Thoracic aorta (tissue), 2 donors: ENCODE data around the gene SLC51A. TPM values are rescaled to one million over a fixed set of nuclear protein-coding genes. Genes with fewer than 3 reads are reported as not detected.
"Not testable (repeated sequence)": the region's sequence is repeated elsewhere in the genome, so short reads cannot be mapped to it uniquely, and the experiment has no call there.

ENCODE experiments used
- ATAC-seq: fragments of 150-250 bp; one replicate; pipeline ENCODE4 v1.8.0; 2017; ENCODE audit warnings: low read depth; ENCODE audit not compliant: insufficient number of reproducible peaks, low FRiP score
- DNase-seq: peaks from one replicate; pipeline ENCODE4 v3.0.0-alpha.2; 2020; ENCODE audit warnings: low spot score
- H3K27ac ChIP-seq, 2 donors: fragments of 200-600 bp; sonication (generic); 1 replicate in 1 of 2; 2 replicates in 1 of 2; pipeline ENCODE4 v1.5.1; 2016; ENCODE audit warnings: mild to moderate bottlenecking in 2 of 2, moderate library complexity in 2 of 2
- H3K27me3 ChIP-seq: fragments of 200-600 bp; sonication (generic); replicated peaks from 2 replicates; pipeline ENCODE4 v1.6.0; 2016; ENCODE audit warnings: mild to moderate bottlenecking; ENCODE audit not compliant: insufficient read depth
- H3K36me3 ChIP-seq: fragments of 200-600 bp; sonication (generic); one replicate; pipeline ENCODE4 v1.5.1; 2016
- H3K4me1 ChIP-seq, 2 donors: fragments of 200-600 bp; sonication (generic); 1 replicate in 1 of 2; 2 replicates in 1 of 2; pipeline versions ENCODE4 v1.5.1 to v1.6.0; 2016; ENCODE audit warnings: low read depth in 2 of 2, mild to moderate bottlenecking in 1 of 2; ENCODE audit not compliant: control insufficient read depth in 1 of 2
- H3K4me3 ChIP-seq: fragments of 200-600 bp; sonication (generic); 2 replicates; pipeline ENCODE4 v1.5.1; 2016; ENCODE audit warnings: mild to moderate bottlenecking
- H3K9me3 ChIP-seq: fragments of 200-600 bp; sonication (generic); 2 replicates; pipeline ENCODE4 v1.5.1; 2016
- total RNA-seq, 2 donors: library from RNA; depleted of rRNA; stranded (reverse); fragments of >200 nt; gene quantifications; one replicate each; pipeline versions ENCODE4 v1.1.0 to v1.2.3, GENCODE V29; 2016
- TF ChIP-seq, protein P1 (sequence below): fragments of 200-600 bp; sonication (generic); IDR thresholded peaks from one replicate; pipeline ENCODE4 v1.5.1; 2019; ENCODE audit warnings: antibody characterized with exemption

SLC51A gene
- total RNA-seq, 2 donors from 2014 or later, result not detected

DNA sequence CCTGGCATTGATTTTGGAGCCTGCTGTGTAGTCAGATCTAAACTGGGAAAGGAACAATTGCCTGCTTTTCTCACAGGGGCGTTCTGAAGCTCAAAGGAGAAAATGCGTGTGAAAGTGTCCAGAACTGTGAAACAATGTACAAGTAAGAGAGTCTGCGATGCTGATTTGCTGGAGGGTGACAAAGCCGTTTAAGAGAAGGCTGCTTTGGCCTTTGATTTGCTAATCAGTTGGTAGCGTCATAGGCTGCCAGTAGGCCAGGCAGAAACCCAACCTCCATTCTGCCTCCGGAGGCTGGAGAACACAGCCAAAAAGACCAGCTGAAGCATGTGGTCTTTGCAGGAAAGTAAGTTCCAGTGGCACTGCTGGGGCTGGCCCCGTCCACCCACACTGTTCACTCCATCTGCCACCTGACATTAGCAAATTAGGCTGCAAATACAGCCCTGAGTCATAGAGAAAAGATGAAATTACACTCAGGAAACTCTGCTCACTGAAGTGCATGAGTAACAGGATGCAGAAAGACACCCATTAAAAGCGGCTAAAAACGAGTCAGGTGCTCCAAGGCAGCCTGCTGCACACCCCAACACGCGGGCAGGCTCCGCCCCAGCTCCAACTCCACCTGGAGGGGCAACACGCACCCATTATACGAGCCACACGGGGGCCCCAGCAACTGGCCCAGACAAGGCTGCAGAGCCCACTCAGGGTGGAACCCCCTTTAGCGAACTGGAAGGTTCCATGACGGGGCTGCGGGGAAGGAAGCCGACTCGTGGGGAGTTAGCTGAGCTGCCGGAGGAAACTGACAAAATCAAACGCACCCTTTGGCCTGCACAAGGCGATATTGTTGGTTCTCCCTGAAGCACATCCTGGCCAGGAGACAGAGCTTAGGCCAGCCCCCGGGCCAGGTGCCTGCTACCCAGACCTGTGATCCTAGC is 36.7 kb upstream of the SLC51A start:
- no peak for ATAC-seq

DNA sequence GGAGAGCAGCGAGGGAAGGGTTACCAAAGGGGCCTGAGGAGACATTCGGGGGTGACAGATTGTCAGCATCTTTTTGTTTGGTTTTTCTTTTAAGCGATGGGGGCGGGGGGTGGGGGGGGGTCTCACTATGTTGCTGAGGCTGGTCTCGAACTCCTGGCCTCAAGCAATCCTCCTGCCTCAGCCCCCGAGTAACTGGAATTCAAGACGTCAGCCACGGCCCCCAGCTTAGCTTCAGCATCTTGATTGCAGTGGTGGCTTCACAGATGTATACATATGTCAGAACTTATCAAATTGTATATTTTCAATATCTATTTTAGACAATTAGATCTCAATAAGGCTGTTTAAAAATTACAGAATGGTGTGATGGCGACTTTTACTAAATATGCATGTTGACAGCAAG is 36.0 kb upstream of the SLC51A start:
- no peaks in the 10 kb centered on the region for H3K9me3 ChIP-seq
- H3K36me3 ChIP-seq, result no peaks in the 10 kb centered on the region
- TF ChIP-seq, protein P1, sequence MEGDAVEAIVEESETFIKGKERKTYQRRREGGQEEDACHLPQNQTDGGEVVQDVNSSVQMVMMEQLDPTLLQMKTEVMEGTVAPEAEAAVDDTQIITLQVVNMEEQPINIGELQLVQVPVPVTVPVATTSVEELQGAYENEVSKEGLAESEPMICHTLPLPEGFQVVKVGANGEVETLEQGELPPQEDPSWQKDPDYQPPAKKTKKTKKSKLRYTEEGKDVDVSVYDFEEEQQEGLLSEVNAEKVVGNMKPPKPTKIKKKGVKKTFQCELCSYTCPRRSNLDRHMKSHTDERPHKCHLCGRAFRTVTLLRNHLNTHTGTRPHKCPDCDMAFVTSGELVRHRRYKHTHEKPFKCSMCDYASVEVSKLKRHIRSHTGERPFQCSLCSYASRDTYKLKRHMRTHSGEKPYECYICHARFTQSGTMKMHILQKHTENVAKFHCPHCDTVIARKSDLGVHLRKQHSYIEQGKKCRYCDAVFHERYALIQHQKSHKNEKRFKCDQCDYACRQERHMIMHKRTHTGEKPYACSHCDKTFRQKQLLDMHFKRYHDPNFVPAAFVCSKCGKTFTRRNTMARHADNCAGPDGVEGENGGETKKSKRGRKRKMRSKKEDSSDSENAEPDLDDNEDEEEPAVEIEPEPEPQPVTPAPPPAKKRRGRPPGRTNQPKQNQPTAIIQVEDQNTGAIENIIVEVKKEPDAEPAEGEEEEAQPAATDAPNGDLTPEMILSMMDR, result no peak
- no peak overlapping the region for H3K27ac ChIP-seq
- ATAC-seq (no peak), DNase-seq (no peak)
- no peaks in the 10 kb centered on the region for H3K4me1 ChIP-seq
- H3K27me3 ChIP-seq, result no peaks in the 10 kb centered on the region
- H3K4me3 ChIP-seq, result no peak overlapping the region

More for the DNA sequence above, 36.7 kb upstream of the SLC51A start:
- Histone ChIP-seq H3K27me3 (no peaks in the 10 kb centered on the region), H3K36me3 (no peaks in the 10 kb centered on the region), H3K27ac (no peak overlapping the region), H3K4me1 (no peaks in the 10 kb centered on the region), H3K9me3 (no peaks in the 10 kb centered on the region), H3K4me3 (no peak overlapping the region)
- DNase-seq, result no peak
- TF ChIP-seq, protein P1, result no peak

DNA sequence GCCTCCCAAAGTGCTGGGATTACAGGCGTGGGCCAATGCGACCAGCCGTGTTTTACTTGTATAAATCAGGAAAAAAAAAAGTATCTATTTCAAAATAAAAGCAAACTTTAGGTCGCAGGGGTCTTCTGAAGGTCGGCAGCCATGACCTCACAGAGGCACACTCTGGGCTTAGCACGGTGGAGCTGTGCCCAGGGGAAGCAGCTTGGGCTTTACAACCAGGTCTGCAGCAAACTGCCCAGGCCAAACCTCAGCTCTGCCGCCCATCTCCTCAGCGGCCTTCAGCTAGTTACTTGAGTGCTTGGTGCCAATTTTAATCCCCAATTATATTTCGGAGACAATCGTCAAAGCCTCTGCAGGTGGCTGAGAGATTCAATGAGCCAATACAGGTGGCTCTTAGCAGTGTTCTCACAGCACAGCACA is 35.2 kb upstream of the SLC51A start:
- Histone ChIP-seq H3K27me3 (no peaks in the 10 kb centered on the region), H3K9me3 (no peaks in the 10 kb centered on the region), H3K4me3 (no peak overlapping the region), H3K27ac (no peak overlapping the region), H3K36me3 (no peaks in the 10 kb centered on the region), H3K4me1 (no peaks in the 10 kb centered on the region)
- DNase-seq (no peak), ATAC-seq (no peak)
- TF ChIP-seq, protein P1, result no peak

DNA sequence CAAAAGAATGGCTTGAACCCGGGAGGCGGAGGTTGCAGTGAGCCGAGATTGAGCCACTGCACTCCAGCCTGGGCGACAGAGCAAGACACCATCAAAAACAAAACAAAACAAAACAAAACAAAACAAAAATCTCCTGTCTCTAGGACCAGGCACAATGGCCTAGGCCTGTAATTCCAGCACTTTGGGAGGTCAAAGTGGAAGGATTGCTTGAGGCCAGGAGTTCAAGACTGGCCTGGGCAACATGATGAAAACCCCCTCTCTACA is 32.2 kb upstream of the SLC51A start:
- DNase-seq, H3K36me3 ChIP-seq, H3K4me3 ChIP-seq, H3K27ac ChIP-seq, H3K4me1 ChIP-seq, H3K27me3 ChIP-seq, H3K9me3 ChIP-seq, ATAC-seq: not testable (repeated sequence)

DNA sequence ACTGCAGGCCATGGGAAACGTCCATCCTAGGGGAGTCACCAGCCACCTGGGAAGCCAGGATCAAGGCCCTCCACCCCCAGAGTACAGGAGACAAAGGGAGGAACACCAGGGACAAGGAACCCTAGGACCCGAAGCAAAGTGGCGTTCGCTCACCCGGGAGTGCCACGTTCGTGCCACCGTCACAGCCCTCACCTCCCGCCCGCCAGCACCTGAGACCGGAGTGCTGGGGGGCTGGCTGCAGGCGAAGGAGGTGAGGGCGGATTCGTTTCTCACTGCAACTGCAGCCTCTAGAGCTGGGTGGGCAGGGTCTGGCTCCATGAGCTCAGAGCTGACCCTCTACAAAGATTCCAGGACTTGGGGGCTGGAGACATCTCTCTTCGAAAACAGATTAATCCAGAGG is 31.5 kb upstream of the SLC51A start:
- ATAC-seq (no peak), DNase-seq (no peak)
- Histone ChIP-seq H3K4me3 (no peak overlapping the region), H3K27ac (no peak overlapping the region), H3K4me1 (no peaks in the 10 kb centered on the region), H3K36me3 (no peaks in the 10 kb centered on the region), H3K27me3 (no peaks in the 10 kb centered on the region), H3K9me3 (no peaks in the 10 kb centered on the region)
- TF ChIP-seq, protein P1, result no peak
